Measurements from ENCODE around the gene PRR5L.
A peak's percentile ranks its signal among the peaks of the same experiment; 100 is the strongest.

The PRR5L gene

DNA sequence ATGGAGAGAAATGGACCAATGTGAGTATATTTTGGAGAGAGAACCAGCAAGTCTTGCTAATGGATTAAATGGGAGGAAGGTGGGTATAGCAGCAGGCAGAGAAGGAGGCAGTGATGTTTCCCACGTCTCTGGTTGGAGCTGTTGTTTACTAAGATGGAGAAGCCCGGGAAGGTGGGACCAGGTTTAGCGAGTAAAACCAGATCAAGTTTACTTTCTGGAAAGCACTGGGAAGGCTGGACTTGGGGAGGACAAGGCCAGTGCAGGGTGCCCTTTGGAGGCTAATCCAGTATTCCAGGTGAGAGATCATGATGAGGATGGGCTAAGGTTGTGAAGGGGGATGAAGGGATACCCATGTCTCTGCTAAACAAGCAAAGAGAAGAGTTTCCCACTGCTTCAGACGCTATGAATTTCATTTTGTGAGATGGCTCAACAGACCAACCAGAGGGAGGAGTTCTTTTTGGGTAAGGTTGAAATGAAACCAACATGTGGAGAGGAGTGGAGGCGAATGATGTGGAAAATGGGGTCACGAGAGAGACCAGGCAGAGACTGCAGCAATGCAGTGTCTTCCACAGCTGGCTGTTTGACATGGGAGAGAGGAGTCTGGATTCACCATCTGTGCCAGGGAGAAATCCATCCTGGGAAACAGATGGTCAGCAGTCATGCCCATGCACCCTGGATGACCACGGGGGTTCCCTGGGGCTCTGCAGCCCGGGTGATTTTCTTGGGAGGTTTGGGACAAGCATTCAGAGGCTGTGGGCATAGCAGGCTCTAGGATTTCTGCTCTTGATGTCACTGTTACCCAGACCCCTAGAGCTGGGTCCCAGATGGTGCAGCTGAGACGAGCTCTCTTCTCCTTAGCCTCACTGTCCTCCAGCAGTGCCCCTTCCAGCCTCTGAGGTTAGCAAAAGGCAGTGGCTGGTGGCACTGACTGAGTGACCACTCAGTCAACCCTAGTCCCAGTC is 31.8 kb upstream of the PRR5L start:
- TF ChIP-seq, protein P1, sequence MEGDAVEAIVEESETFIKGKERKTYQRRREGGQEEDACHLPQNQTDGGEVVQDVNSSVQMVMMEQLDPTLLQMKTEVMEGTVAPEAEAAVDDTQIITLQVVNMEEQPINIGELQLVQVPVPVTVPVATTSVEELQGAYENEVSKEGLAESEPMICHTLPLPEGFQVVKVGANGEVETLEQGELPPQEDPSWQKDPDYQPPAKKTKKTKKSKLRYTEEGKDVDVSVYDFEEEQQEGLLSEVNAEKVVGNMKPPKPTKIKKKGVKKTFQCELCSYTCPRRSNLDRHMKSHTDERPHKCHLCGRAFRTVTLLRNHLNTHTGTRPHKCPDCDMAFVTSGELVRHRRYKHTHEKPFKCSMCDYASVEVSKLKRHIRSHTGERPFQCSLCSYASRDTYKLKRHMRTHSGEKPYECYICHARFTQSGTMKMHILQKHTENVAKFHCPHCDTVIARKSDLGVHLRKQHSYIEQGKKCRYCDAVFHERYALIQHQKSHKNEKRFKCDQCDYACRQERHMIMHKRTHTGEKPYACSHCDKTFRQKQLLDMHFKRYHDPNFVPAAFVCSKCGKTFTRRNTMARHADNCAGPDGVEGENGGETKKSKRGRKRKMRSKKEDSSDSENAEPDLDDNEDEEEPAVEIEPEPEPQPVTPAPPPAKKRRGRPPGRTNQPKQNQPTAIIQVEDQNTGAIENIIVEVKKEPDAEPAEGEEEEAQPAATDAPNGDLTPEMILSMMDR (IDR thresholded peaks at IDR 0.05; ENCODE audit: low read depth, low read length, missing control alignments) = no peak
- no peak overlapping the region for H3K27ac ChIP-seq
- H3K36me3 ChIP-seq (replicated peaks) = no peaks in the 10 kb centered on the region
- no peaks in the 10 kb centered on the region for H3K27me3 ChIP-seq (replicated peaks)
- in situ Hi-C loops (cut with HindIII; ENCODE audit: low pct_ligation_motif_present, low sequenced_read_pairs) = loop anchor here (25.0 kb wide), 1 partner anchor 652 kb away; the partner anchor contains the start of gene FJX1
- H3K4me3 ChIP-seq (ENCODE audit: low read depth, low read length) = no peak overlapping the region
- DNase-seq = no peak

DNA sequence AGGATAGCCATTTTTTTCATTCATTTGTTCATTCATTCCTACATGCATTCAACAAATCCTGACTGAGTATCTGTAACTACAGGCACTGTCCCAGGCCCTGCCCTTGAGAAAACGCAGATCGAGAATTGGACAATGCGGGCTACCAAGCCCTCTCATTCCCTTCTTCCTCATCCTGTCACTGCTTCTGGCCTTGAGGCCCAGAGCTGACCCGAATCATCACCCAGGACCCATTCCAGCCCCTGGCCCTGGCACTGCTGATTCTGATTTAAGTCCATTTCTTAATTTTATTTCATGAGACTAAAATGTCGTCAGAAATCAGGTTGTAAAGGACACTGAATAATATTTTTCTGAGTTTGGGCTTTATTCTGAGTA is 31.1 kb upstream of the PRR5L start:
- no peak overlapping the region for H3K4me3 ChIP-seq (ENCODE audit: low read depth, low read length)
- H3K36me3 ChIP-seq (replicated peaks) = no peaks in the 10 kb centered on the region
- no peak overlapping the region for H3K27ac ChIP-seq
- TF ChIP-seq, protein P1 (IDR thresholded peaks at IDR 0.05; ENCODE audit: low read depth, low read length, missing control alignments) = no peak
- H3K27me3 ChIP-seq (replicated peaks) = no peaks in the 10 kb centered on the region
- no peak for DNase-seq
- in situ Hi-C loops (cut with HindIII; ENCODE audit: low pct_ligation_motif_present, low sequenced_read_pairs) = loop anchor here (25.0 kb wide), 1 partner anchor 653 kb away; the partner anchor contains the start of gene FJX1

- Histone ChIP-seq H3K27me3 (replicated peaks) (no peaks in the 10 kb centered on the region), H3K27ac (no peak overlapping the region), H3K36me3 (replicated peaks) (no peaks in the 10 kb centered on the region), H3K4me3 (ENCODE audit: low read depth, low read length) (no peak overlapping the region)
- peak; percentile 28 for DNase-seq
- in situ Hi-C loops (cut with HindIII; ENCODE audit: low pct_ligation_motif_present, low sequenced_read_pairs) = loop anchor here (25.0 kb wide), 1 partner anchor 654 kb away; the partner anchor contains the start of gene FJX1
- TF ChIP-seq, protein P1 (IDR thresholded peaks at IDR 0.05; ENCODE audit: low read depth, low read length, missing control alignments) = peak; percentile 92
These were observed 30.1 kb upstream of the PRR5L start for GRCh38 chr11:36265793-36266628.

GRCh38 chr11:36266767-36267166 is 29.3 kb upstream of the PRR5L start:
- TF ChIP-seq, protein P1 (IDR thresholded peaks at IDR 0.05; ENCODE audit: low read depth, low read length, missing control alignments) = no peak
- no peak for DNase-seq
- H3K36me3 ChIP-seq (replicated peaks) = no peaks in the 10 kb centered on the region
- no peak overlapping the region for H3K4me3 ChIP-seq (ENCODE audit: low read depth, low read length)
- no peaks in the 10 kb centered on the region for H3K27me3 ChIP-seq (replicated peaks)
- in situ Hi-C loops (cut with HindIII; ENCODE audit: low pct_ligation_motif_present, low sequenced_read_pairs) = loop anchor here (25.0 kb wide), 1 partner anchor 654 kb away; the partner anchor contains the start of gene FJX1
- H3K27ac ChIP-seq = no peak overlapping the region

DNA sequence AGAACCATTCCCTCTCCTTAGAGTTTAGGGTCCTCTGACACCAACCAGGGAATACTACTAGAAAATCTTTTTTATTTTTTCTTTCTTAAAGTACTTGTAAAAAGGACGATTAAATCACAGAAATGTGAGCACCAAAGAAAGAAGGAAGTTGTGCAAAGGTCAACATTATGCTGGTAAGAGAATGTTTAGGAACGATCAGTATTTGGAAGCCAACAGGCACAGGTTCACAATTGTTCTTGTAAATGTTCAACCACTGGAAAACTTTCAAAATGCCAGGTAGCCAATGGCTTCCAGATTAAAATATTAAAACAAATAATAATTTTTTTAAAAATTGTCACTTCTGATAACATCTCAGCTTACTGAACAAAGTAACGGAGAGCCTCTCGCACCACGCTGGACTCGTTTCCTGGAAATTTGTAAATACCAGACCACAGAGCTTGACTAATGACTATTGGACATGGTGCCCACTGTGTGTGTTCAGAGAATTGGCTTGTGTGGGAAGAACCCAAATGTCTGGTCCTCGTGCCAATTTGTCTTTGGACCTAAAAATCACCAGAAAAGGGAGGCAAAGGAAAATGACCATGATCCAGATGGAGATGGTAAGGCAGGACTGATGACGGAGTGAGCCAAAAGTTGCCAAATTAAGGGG is 27.6 kb upstream of the PRR5L start:
- DNase-seq = no peak
- TF ChIP-seq, protein P1 (IDR thresholded peaks at IDR 0.05; ENCODE audit: low read depth, low read length, missing control alignments) = no peak
- Histone ChIP-seq H3K27ac (no peak overlapping the region), H3K36me3 (replicated peaks) (peaks cover 6% of the 10 kb centered on the region), H3K27me3 (replicated peaks) (no peaks in the 10 kb centered on the region), H3K4me3 (ENCODE audit: low read depth, low read length) (no peak overlapping the region)
- in situ Hi-C loops (cut with HindIII; ENCODE audit: low pct_ligation_motif_present, low sequenced_read_pairs) = loop anchor here (25.0 kb wide), 1 partner anchor 656 kb away; the partner anchor contains the start of gene FJX1

Measured in brain microvascular endothelial cell (primary cell).